ENCODE data around the gene DDIT3. TPM values are rescaled to one million over a fixed set of nuclear protein-coding genes. Genes with fewer than 3 reads are reported as not detected.

Gene DDIT3
- total RNA-seq, 1 experiment from 2014 or later: 14.1 TPM

- H3K14ac ChIP-seq (ENCODE audit: insufficient read depth, low read length): no peak overlapping the region
- no peak for DNase-seq
- H2BK5ac ChIP-seq (ENCODE audit: insufficient read length, low read length): no peak overlapping the region
- peaks cover 5% of the 10 kb centered on the region for H3K23me2 ChIP-seq (ENCODE audit: insufficient read length, low read depth, low read length, poor library complexity, severe bottlenecking)
- Mint-ChIP-seq H3K27me3 (ENCODE audit: low read depth) (no peaks in the 10 kb centered on the region), H3K4me1 (peaks cover 14% of the 10 kb centered on the region in 2 experiments), H3K4me3 (peak overlapping the region; percentile 96 to 97), H3K36me3 (ENCODE audit: insufficient read depth in 1 of 3, low read depth in 3 of 3) (peaks cover 38 to 43% (median 39%) of the 10 kb centered on the region in 3 experiments), H3K9me3 (peaks cover 0 to 2% of the 10 kb centered on the region in 2 experiments; a peak in 1 of 5 replicates), H3K27ac (no peak overlapping the region)
- H2BK15ac ChIP-seq (ENCODE audit: low read depth, low read length): no peak overlapping the region
- no peak overlapping the region for H3K23ac ChIP-seq (ENCODE audit: insufficient read length, low read depth, low read length)
- peaks cover 8% of the 10 kb centered on the region; the same call in 1 of the 2 replicates for H3K79me2 ChIP-seq (ENCODE audit: insufficient read depth, low read length)
- no peak overlapping the region for H3K4me2 ChIP-seq (ENCODE audit: insufficient read depth, insufficient read length, low read length)
- H2AFZ ChIP-seq (ENCODE audit: low read length): no peak overlapping the region
- H4K91ac ChIP-seq (ENCODE audit: insufficient read length, low read depth, low read length): no peak overlapping the region
- H2AK5ac ChIP-seq (ENCODE audit: insufficient read length, low read length): no peak overlapping the region
- no peaks in the 10 kb centered on the region for H3K79me1 ChIP-seq (ENCODE audit: insufficient read depth, low read depth, low read length, poor library complexity, severe bottlenecking)
- H3K27ac ChIP-seq (ENCODE audit: insufficient read length, low read depth, low read length): no peak overlapping the region
- no peak overlapping the region for H3K56ac ChIP-seq (ENCODE audit: insufficient read length, low read depth, low read length)
- no peak overlapping the region for H3K9ac ChIP-seq (ENCODE audit: extremely low read depth, insufficient read length, low read length)
- H2BK20ac ChIP-seq (ENCODE audit: low read depth, low read length, poor library complexity, severe bottlenecking): no peak overlapping the region
- no peak overlapping the region for H3K18ac ChIP-seq (ENCODE audit: insufficient read length, low read depth, low read length)
- no peak overlapping the region for H3T11ph ChIP-seq (ENCODE audit: low read length)
- TF ChIP-seq CTCF (conservative IDR thresholded peaks at IDR 0.05): no peak
- H3K4ac ChIP-seq (ENCODE audit: low read depth, low read length): no peak overlapping the region
- H4K8ac ChIP-seq (replicated peaks; ENCODE audit: insufficient read length, low read depth, low read length): no peak overlapping the region
- WGBS (ENCODE audit: extremely low coverage, insufficient read length, low lambda C conversion rate): no CpG with 5 or more reads among the region's 27 CpGs
- no peak overlapping the region for H2BK120ac ChIP-seq (ENCODE audit: low read depth, low read length, poor library complexity, severe bottlenecking)
- H4K20me1 ChIP-seq (ENCODE audit: control insufficient read depth, insufficient read depth, insufficient read length): no peaks in the 10 kb centered on the region
- peaks cover 2% of the 10 kb centered on the region; the same call in 1 of the 2 replicates for H3K4me1 ChIP-seq (ENCODE audit: insufficient read depth, low read length)
- H3K27me3 ChIP-seq (ENCODE audit: insufficient read depth, low read length): no peaks in the 10 kb centered on the region
- no peak overlapping the region for H4K5ac ChIP-seq (ENCODE audit: insufficient read length, low read depth, low read length)
- H3K9me3 ChIP-seq (ENCODE audit: control insufficient read depth, low read depth, low read length): no peaks in the 10 kb centered on the region
- H2BK12ac ChIP-seq (ENCODE audit: insufficient read length, low read depth, low read length): no peak overlapping the region
Observed at GRCh38 chr12:57487055-57487596, 33.2 kb downstream of the DDIT3 start.

Measured in H9 (cell line).